ENCODE results near the gene TEX30. TPM values are rescaled to one million over a fixed set of nuclear protein-coding genes. Genes with fewer than 3 reads are reported as not detected.

The TEX30 gene
- 10.2 and 11.6 TPM in 2 replicates for total RNA-seq

DNA sequence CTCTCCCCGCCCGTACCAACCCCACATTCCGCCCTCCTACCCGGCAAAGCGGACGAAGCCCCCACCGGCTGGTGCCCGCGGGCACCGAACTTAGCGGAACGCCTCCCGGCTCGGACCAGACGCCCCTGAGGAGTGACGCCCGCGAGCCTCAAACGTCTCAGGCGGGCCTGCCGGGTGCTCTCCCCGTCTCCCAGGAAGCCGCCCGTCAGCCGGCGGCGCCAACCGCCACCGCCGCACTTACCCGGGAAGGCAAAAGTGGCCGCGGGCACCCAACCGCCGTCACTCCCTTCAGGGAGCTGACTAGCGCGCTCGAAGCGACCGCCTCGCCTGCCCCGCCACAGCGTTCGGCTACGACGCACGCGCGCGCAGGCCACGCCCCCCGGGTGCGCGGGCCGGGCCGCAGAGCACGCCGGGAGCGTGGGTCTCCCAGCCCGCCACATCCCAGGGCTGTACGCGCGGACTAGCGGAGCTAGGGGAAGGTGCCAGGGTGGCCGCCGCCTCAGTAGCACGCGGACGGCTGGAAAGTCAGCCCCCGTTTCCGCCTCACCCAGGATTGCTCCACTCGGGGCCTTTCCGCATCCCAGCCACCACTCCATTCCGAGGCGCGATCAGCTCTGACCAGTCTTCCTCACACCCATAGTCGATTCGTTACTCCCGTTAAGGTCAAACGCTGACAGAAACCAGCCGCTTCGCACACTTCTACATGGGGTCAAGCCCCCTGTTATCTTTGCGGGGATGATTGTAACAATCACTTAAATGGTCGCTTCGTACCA is at the start of gene TEX30:
TSS of gene TEX30 (minus strand) at position 346 of the 773 bp plus-strand sequence. CDS start 3,760 bp downstream, outside the sequence.

GRCh38 chr13:102798581-102799425 is 25.2 kb upstream of the TEX30 start, which contains the start of the genes BIVM and POGLUT2:
Gene BIVM, plus strand, starts transcription at chr13:102799119. Its CDS starts 8,149 bp downstream, at chr13:102807268.
Gene POGLUT2, minus strand, starts transcription at chr13:102798976. Its CDS starts 306 bp downstream, at chr13:102798670.

Other genes starting within 250 kb of the TEX30 start
- 33.0 and 34.1 TPM in 2 replicates for gene TPP2, start 176.8 kb downstream of the TEX30 start, total RNA-seq
- gene METTL21C, start 78.7 kb downstream of the TEX30 start, total RNA-seq = not detected in 2 replicates
- 5.1 TPM in 2 replicates for gene POGLUT2, start 25.2 kb upstream of the TEX30 start, total RNA-seq
- gene BIVM, start 25.3 kb upstream of the TEX30 start, total RNA-seq = 11.1 and 16.0 TPM in 2 replicates
- 34.0 and 51.8 TPM in 2 replicates for gene ERCC5, start 72.2 kb upstream of the TEX30 start, total RNA-seq

Measured in tracheal epithelial cell (primary cell).